PC-9 (cell line): ENCODE measurements around the gene KCNK13.

Experiments
- CTCF ChIP-seq: fragments of 200-600 bp; sonication (generic); conservative IDR thresholded peaks from 2 replicates; pipeline ENCODE4 v1.6.1; 2017; ENCODE audit warnings: mixed run types, antibody characterized with exemption, mild to moderate bottlenecking, moderate library complexity
- EZH2 ChIP-seq: fragments of 200-600 bp; sonication (generic); IDR thresholded peaks from 2 replicates; pipeline ENCODE4 v1.8.0; 2017; ENCODE audit warnings: antibody characterized with exemption, low read depth

GRCh38 chr14:90161129-90161528, 99.3 kb downstream of the KCNK13 start:
- TF ChIP-seq CTCF (no peak), EZH2 (no peak)
